Uterus (tissue), 2 donors: ENCODE measurements around the gene IVD.

Experiments
- POLR2A ChIP-seq, 2 donors: fragments of 450-650 bp; IDR thresholded peaks; one replicate each; pipeline ENCODE4 v1.6.1; 2016; ENCODE audit warnings: antibody characterized with exemption in 2 of 2, mild to moderate bottlenecking in 1 of 2, moderate library complexity in 1 of 2
- TF ChIP-seq, protein P1 (sequence below), 4 experiments: fragments of 200-600 bp in 2 of 4; fragments of 450-650 bp in 2 of 4; sonication (generic) in 2 of 4; IDR thresholded peaks; one replicate each; pipeline ENCODE4 v1.5.1; 2016 to 2019; ENCODE audit warnings: antibody characterized with exemption in 4 of 4, mild to moderate bottlenecking in 2 of 4, moderate library complexity in 1 of 4

DNA sequence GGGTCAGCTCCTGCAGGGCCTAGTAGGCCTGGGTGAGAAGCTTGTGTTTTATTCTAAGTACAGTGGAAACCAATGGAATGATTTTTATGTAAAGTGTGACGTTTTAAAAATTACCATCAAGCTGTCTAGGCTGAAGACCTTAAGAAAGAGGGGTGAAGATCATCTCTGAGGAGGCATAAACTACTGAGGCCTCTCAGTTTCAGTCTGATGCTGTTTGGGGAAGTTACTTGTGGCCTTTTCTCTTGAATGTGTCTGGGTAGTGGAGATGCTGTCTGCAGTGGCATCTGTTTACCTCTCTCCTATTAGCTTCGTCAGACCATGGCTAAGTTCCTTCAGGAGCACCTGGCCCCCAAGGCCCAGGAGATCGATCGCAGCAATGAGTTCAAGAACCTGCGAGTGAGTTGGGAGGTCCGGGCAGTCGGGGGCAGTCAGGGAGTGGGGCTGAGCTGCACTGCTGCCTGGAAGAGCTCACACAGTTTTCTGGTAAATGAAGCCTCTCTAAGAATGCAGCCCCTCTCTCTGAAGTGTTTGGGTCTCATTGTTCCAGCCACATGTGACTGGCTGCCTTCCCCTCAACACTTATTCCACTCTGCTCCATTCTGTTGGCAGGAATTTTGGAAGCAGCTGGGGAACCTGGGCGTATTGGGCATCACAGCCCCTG lies 1.9 kb downstream of the IVD start:
- TF ChIP-seq, protein P1, sequence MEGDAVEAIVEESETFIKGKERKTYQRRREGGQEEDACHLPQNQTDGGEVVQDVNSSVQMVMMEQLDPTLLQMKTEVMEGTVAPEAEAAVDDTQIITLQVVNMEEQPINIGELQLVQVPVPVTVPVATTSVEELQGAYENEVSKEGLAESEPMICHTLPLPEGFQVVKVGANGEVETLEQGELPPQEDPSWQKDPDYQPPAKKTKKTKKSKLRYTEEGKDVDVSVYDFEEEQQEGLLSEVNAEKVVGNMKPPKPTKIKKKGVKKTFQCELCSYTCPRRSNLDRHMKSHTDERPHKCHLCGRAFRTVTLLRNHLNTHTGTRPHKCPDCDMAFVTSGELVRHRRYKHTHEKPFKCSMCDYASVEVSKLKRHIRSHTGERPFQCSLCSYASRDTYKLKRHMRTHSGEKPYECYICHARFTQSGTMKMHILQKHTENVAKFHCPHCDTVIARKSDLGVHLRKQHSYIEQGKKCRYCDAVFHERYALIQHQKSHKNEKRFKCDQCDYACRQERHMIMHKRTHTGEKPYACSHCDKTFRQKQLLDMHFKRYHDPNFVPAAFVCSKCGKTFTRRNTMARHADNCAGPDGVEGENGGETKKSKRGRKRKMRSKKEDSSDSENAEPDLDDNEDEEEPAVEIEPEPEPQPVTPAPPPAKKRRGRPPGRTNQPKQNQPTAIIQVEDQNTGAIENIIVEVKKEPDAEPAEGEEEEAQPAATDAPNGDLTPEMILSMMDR (IDR thresholded peaks at IDR 0.05) = no peak
- no peak for TF ChIP-seq POLR2A (IDR thresholded peaks at IDR 0.05)
